ENCODE measurements around the gene NRXN2.

The NRXN2 gene

GRCh38 chr11:64679846-64680245 is 43.2 kb downstream of the NRXN2 start:
- no peak overlapping the region for H3K9ac ChIP-seq (ENCODE audit: insufficient read length)
- no peaks in the 10 kb centered on the region for H3K9me3 ChIP-seq (ENCODE audit: low read depth, low read length)
- H3K36me3 ChIP-seq (ENCODE audit: insufficient read depth, low read length) = no peaks in the 10 kb centered on the region
- no peak overlapping the region for H3K27ac ChIP-seq
- DNase-seq (ENCODE audit: low read depth, low spot score) = no peak
- H3K4me3 ChIP-seq = no peak overlapping the region
- TF ChIP-seq FOXP2 (optimal IDR thresholded peaks at IDR 0.05; ENCODE audit: control extremely low read depth, extremely low read length, insufficient read depth) = no peak
- no peak for TF ChIP-seq EZH2 (IDR thresholded peaks at IDR 0.05)
- no peak for TF ChIP-seq POLR2AphosphoS5 (IDR thresholded peaks at IDR 0.05; ENCODE audit: borderline replicate concordance, low read depth, low read length)

- no peak for DNase-seq (ENCODE audit: low read depth, low spot score)
- TF ChIP-seq POLR2AphosphoS5 (IDR thresholded peaks at IDR 0.05; ENCODE audit: borderline replicate concordance, low read depth, low read length) (no peak), FOXP2 (optimal IDR thresholded peaks at IDR 0.05; ENCODE audit: control extremely low read depth, extremely low read length, insufficient read depth) (no peak), EZH2 (IDR thresholded peaks at IDR 0.05) (no peak)
- H3K9me3 ChIP-seq (ENCODE audit: low read depth, low read length) = no peaks in the 10 kb centered on the region
- no peak overlapping the region for H3K9ac ChIP-seq (ENCODE audit: insufficient read length)
- no peaks in the 10 kb centered on the region for H3K36me3 ChIP-seq (ENCODE audit: insufficient read depth, low read length)
- H3K27ac ChIP-seq = no peak overlapping the region
- no peak overlapping the region for H3K4me3 ChIP-seq
These were observed 45.5 kb downstream of the NRXN2 start for GRCh38 chr11:64677441-64678023.

GRCh38 chr11:64676261-64676615 is 46.8 kb downstream of the NRXN2 start:
- Histone ChIP-seq H3K9me3 (ENCODE audit: low read depth, low read length) (no peaks in the 10 kb centered on the region), H3K9ac (ENCODE audit: insufficient read length) (no peak overlapping the region), H3K36me3 (ENCODE audit: insufficient read depth, low read length) (no peaks in the 10 kb centered on the region), H3K4me3 (no peak overlapping the region), H3K27ac (no peak overlapping the region)
- no peak for DNase-seq (ENCODE audit: low read depth, low spot score)
- TF ChIP-seq EZH2 (IDR thresholded peaks at IDR 0.05) = no peak
- no peak for TF ChIP-seq POLR2AphosphoS5 (IDR thresholded peaks at IDR 0.05; ENCODE audit: borderline replicate concordance, low read depth, low read length)
- no peak for TF ChIP-seq FOXP2 (optimal IDR thresholded peaks at IDR 0.05; ENCODE audit: control extremely low read depth, extremely low read length, insufficient read depth)

- Histone ChIP-seq H3K4me3 (no peak overlapping the region), H3K36me3 (ENCODE audit: insufficient read depth, low read length) (no peaks in the 10 kb centered on the region), H3K27ac (no peak overlapping the region), H3K9ac (ENCODE audit: insufficient read length) (no peak overlapping the region), H3K9me3 (ENCODE audit: low read depth, low read length) (no peaks in the 10 kb centered on the region)
- TF ChIP-seq EZH2 (IDR thresholded peaks at IDR 0.05) (no peak), POLR2AphosphoS5 (IDR thresholded peaks at IDR 0.05; ENCODE audit: borderline replicate concordance, low read depth, low read length) (no peak), FOXP2 (optimal IDR thresholded peaks at IDR 0.05; ENCODE audit: control extremely low read depth, extremely low read length, insufficient read depth) (no peak)
- no peak for DNase-seq (ENCODE audit: low read depth, low spot score)
These were observed 47.3 kb downstream of the NRXN2 start for GRCh38 chr11:64675450-64676260.

GRCh38 chr11:64674774-64675173 is 48.2 kb downstream of the NRXN2 start:
- no peak overlapping the region for H3K27ac ChIP-seq
- DNase-seq (ENCODE audit: low read depth, low spot score) = no peak

GRCh38 chr11:64673279-64673678 is 49.7 kb downstream of the NRXN2 start:
- Histone ChIP-seq H3K9me3 (ENCODE audit: low read depth, low read length) (no peaks in the 10 kb centered on the region), H3K36me3 (ENCODE audit: insufficient read depth, low read length) (no peaks in the 10 kb centered on the region), H3K27ac (no peak overlapping the region), H3K9ac (ENCODE audit: insufficient read length) (no peak overlapping the region), H3K4me3 (no peak overlapping the region)
- no peak for DNase-seq (ENCODE audit: low read depth, low spot score)
- no peak for TF ChIP-seq FOXP2 (optimal IDR thresholded peaks at IDR 0.05; ENCODE audit: control extremely low read depth, extremely low read length, insufficient read depth)
- TF ChIP-seq POLR2AphosphoS5 (IDR thresholded peaks at IDR 0.05; ENCODE audit: borderline replicate concordance, low read depth, low read length) = no peak
- TF ChIP-seq EZH2 (IDR thresholded peaks at IDR 0.05) = no peak

More at GRCh38 chr11:64674774-64675173, 48.2 kb downstream of the NRXN2 start:
- TF ChIP-seq EZH2 (IDR thresholded peaks at IDR 0.05) = no peak
- TF ChIP-seq POLR2AphosphoS5 (IDR thresholded peaks at IDR 0.05; ENCODE audit: borderline replicate concordance, low read depth, low read length) = no peak
- TF ChIP-seq FOXP2 (optimal IDR thresholded peaks at IDR 0.05; ENCODE audit: control extremely low read depth, extremely low read length, insufficient read depth) = no peak
- no peak overlapping the region for H3K9ac ChIP-seq (ENCODE audit: insufficient read length)
- H3K9me3 ChIP-seq (ENCODE audit: low read depth, low read length) = no peaks in the 10 kb centered on the region
- H3K36me3 ChIP-seq (ENCODE audit: insufficient read depth, low read length) = no peaks in the 10 kb centered on the region
- H3K4me3 ChIP-seq = no peak overlapping the region

- no peaks in the 10 kb centered on the region for H3K36me3 ChIP-seq (ENCODE audit: insufficient read depth, low read length)
- H3K27ac ChIP-seq = no peak overlapping the region
- TF ChIP-seq POLR2AphosphoS5 (IDR thresholded peaks at IDR 0.05; ENCODE audit: borderline replicate concordance, low read depth, low read length) (no peak), FOXP2 (optimal IDR thresholded peaks at IDR 0.05; ENCODE audit: control extremely low read depth, extremely low read length, insufficient read depth) (no peak), EZH2 (IDR thresholded peaks at IDR 0.05) (no peak)
- no peak overlapping the region for H3K9ac ChIP-seq (ENCODE audit: insufficient read length)
- H3K4me3 ChIP-seq = no peak overlapping the region
- H3K9me3 ChIP-seq (ENCODE audit: low read depth, low read length) = no peaks in the 10 kb centered on the region
- no peak for DNase-seq (ENCODE audit: low read depth, low spot score)
These were observed 50.1 kb downstream of the NRXN2 start for GRCh38 chr11:64672875-64673274.

- Histone ChIP-seq H3K9ac (ENCODE audit: insufficient read length) (no peak overlapping the region), H3K27ac (no peak overlapping the region), H3K9me3 (ENCODE audit: low read depth, low read length) (no peaks in the 10 kb centered on the region), H3K36me3 (ENCODE audit: insufficient read depth, low read length) (no peaks in the 10 kb centered on the region), H3K4me3 (no peak overlapping the region)
- no peak for TF ChIP-seq POLR2AphosphoS5 (IDR thresholded peaks at IDR 0.05; ENCODE audit: borderline replicate concordance, low read depth, low read length)
- no peak for TF ChIP-seq FOXP2 (optimal IDR thresholded peaks at IDR 0.05; ENCODE audit: control extremely low read depth, extremely low read length, insufficient read depth)
- TF ChIP-seq EZH2 (IDR thresholded peaks at IDR 0.05) = no peak
- DNase-seq (ENCODE audit: low read depth, low spot score) = no peak
These were observed 52.0 kb downstream of the NRXN2 start for GRCh38 chr11:64670975-64671374.
